ENCODE results near the gene OSBPL1A.
"Not testable (repeated sequence)": the region's sequence is repeated elsewhere in the genome, so short reads cannot be mapped to it uniquely, and the experiment has no call there.

Gene OSBPL1A

GRCh38 chr18:24396082-24396633 is 1.5 kb downstream of the OSBPL1A start:
- DNase-seq, result no peak

DNA sequence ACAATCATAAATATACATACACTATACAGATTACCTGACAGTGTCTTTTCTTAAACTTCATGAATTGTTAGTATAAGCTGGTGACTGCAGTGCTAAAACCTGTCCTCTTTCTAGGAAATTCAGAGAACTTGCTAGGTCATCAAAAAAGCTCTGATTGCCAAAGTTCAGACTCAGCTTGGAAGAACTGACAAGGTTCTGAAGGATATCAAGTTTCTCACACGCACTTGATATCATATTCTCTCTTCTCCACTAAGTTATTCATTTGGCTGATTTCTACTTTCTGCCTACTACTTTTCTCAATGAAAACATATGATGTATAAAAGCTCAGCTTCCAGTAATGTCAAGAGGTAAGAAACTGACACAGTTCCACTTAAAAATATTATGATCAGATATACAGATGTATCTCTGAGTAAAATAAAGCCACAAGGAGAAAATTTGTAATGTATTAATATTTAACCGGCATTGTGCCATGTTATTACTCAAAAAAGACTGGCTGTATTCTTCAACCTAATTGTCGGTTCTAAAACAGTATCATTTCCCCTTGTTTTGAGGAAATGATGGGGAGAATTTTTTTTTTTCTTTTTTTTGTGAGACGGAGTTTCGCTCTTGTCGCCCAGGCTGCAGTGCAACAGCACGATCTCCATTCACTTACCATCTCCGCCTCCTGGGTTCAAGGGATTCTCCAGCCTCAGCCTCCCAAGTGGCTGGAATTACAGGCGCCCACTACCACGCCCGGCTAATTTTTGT is 2.4 kb downstream of the OSBPL1A start:
- DNase-seq, result no peak

DNA sequence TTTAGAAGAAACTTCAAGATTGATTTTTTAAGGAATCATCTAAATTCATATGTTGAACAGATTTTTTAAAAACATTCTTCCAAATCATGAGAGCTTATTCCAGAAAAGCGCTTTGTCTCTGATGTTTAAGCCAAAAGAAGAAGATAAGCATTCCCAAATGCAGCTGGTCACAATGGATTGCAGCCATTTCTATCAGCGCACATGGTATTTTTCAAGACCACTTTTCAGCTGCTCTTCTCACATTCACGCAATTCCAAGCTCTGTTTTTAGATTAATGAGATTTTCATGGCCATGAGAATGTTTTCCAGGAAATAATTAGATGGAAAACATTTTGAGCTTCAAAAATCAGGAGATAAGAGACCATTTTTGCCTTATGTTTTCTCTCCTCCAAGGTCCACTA is 8.7 kb downstream of the OSBPL1A start:
- DNase-seq, result no peak

DNA sequence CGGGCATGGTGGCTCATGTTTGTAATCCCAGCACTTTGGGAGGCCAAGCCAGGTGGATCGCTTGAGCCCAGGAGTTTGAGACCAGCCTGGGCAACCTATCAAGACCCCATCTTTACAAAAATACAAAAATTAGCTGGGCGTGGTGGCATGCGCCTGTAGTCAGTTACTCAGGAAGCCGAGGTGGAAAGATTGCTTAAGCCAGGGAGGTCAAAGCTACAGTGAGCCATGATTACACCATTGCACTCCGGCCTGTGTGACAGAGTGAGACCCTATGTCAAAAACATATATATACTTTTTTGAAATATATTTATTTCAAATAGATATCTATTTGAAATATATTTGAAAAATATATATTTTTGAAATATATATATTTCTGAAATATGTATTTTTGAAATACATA is 10.9 kb downstream of the OSBPL1A start:
- DNase-seq, result no peak

GRCh38 chr18:24381126-24381525 is 16.5 kb downstream of the OSBPL1A start:
- no peak for DNase-seq

DNA sequence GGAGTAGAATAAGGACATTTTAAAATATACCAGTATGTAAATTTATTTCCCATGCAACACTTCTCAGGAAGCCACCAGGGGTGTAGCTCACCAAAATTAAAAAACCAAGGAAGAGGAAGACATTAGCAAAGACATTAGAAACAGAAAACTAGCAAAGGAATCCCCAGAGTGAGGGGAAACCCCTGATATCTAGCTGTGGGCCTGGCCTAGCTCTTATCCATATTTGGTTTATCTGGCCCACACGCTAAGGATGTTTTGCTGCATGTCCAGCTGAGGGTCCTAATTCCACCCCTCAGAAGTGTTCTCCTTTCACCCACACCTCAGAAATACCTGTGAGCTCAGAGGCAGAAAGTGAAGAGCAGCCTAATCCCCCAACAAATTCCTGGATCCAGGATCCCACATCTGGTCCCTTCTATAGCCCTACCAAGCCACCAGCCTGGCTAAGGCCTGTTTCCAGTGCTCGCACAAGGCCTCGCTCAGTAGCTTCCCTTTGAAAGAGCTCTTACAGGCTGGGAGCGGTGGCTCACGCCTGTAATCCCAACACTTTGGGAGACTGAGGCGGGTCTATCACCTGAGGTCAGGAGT is 17.4 kb downstream of the OSBPL1A start:
- DNase-seq, result no peak

DNA sequence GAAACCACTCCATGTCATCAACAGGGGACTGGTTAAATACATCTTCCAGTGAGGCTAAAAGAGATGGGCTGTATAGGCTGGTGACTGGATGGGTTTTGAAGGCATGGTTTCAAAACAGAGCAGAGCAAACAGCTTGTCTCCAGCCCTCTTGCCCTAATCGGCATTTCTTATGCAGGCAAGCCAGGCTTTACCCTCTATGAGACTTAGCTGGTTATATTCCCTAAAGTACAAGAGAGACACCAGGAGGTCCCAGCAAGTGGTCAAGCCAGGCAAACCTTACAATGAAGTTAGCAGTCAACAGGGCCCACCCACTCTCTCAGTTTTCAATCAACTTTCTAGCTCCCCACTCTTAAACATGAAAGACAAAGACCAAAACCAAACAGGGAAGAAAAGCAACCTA is 19.0 kb downstream of the OSBPL1A start:
- DNase-seq, result no peak

DNA sequence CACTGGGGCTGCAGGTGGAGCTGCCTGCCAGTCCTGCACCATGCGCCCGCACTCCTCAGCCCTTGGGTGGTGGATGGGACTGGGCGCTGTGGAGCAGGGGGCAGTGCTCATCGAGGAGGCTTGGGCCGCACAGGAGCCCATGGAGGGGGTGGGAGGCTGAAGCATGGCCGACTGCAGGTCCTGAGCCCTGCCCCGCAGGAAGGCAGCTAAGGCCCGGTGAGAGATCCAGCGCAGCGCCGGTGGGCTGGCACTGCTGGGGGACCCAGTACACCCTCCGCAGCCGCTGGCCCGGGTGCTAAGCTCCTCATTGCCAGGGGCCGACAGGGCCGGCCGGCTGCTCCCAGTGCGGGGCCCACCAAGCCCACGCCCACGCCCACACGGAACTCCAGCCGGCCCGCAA is 21.1 kb downstream of the OSBPL1A start:
- DNase-seq, result not testable (repeated sequence)

GRCh38 chr18:24373328-24373727 is 24.3 kb downstream of the OSBPL1A start:
- DNase-seq, result no peak

DNA sequence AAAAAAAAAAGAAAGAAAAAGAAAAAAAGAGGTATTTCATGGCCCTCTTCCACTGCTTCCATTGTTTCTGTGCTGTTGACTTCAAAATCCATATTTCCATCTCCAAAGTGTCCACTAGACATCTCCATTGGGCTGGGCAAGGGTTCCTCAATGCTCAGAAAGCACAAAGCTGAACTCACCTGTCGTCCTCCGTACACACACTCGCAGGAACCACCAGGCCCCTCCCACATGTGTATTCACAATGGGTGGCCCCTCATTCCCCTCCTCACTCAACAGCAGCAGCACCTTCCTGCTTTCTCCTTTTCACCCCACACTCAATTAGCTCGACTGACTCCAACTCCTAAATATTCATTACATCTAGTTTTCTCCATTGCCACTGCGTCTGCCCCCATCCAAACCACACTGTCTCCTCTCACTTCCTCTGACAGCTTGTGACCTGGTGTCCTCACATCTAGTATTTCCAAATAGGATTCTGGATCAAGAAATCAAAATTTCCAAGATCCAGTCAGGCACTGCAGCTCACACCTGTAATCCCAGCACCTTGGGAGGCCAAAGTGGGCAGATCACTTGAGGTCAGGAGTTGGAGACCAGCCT is 25.2 kb downstream of the OSBPL1A start:
- DNase-seq, result no peak

DNA sequence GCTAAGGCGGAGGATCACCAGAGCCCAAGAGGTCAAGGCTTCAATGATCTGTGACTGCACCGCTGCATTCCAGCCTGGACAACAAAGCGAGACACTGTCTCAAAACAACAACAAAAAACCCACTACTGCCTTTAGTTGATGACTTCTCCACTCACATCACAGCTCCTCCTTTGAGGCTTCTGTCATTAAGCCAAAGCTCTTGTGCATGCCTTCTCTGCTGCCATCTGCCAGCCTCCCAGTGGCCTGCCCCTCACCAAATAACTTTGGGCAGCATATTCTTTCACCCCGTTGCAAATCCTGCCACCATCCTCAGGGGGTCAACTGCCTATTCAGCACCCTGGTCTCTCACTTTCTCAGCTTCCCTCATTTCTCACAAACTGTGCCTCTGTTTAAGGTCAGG is 27.5 kb downstream of the OSBPL1A start:
- no peak for DNase-seq

- DNase-seq, result no peak
These were observed 28.2 kb downstream of the OSBPL1A start for GRCh38 chr18:24369426-24369825.

- no peak for DNase-seq
These were observed 28.9 kb downstream of the OSBPL1A start for GRCh38 chr18:24368749-24369148.

DNA sequence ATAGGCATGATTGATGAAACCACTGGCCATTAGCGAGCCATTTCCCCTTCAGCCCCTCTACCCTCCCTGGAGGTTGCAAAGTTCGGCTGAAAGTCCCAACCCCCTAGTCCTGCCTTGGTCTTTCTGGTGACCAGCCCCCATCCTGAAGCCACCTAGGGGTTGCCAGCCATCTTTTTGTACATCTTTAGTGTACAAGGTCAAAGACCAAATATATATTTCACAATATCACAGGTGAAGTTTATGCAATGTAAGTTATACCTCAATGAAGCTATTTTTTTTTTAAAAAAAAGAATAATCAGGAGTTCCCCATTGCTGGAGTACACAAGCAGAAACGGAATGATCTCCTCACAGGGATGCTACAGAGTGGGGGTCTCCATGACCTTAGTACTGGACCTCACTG is 31.3 kb downstream of the OSBPL1A start:
- DNase-seq, result no peak

DNA sequence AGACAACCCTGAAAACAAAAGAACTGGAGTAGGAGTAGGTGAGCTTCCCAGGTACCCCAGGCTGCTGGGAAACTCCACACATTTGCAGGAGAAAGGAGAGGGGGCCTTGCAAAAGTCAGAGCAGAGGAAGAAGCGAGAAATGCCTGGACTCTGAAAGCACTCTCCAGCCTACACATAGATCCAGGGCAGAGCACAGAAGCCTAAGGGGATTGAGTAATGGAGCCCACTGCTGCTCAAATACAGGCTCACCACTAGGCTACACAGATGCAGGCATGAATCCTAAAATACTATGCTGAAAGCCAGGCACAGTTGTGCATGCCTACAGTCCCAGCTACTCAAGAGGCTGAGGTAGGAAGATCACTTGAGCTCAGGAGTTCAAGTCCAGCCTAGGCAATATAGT is 33.4 kb downstream of the OSBPL1A start:
- DNase-seq, result no peak

GRCh38 chr18:24362757-24363156 is 34.9 kb downstream of the OSBPL1A start:
- DNase-seq, result no peak

DNA sequence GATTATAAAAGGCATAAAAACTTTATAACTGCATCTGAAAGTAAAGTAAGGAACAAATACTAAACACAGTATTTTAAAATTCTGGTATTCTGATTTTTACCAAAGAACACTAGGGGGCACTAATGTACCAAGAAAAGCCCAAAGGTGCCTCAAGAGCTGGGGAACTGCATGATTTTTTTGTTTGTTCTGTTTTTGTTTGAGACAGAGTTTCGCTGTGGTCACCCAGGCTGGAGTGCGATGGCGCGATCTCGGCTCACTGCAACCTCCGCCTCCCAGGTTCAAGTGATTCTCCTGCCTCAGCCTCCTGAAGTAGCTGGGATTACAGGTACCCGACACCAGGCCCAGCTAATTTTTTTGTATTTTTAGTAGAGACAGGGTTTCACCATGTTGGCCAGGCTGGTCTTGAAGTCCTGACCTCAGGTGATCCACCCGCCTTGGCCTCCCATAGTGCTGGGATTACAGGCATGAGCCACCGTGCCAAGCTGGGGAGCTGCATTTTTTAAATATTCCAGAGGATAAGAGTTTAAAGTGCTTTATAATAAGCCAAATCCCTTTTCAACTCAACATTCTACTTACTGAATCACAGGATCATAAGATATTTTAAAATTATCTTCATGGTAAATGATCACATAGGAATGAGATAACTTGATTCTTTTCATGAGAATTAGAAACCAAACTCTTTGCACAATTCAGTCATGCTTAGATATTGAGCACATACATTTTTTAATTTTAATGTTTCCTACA is 37.7 kb downstream of the OSBPL1A start:
- DNase-seq, result peak; percentile 17

- DNase-seq, result no peak
These were observed 43.3 kb downstream of the OSBPL1A start for GRCh38 chr18:24354278-24354677.

GRCh38 chr18:24346254-24346653 is 51.4 kb downstream of the OSBPL1A start:
- DNase-seq, result no peak

- no peak for DNase-seq
These were observed 53.1 kb downstream of the OSBPL1A start for GRCh38 chr18:24344509-24344908.

DNA sequence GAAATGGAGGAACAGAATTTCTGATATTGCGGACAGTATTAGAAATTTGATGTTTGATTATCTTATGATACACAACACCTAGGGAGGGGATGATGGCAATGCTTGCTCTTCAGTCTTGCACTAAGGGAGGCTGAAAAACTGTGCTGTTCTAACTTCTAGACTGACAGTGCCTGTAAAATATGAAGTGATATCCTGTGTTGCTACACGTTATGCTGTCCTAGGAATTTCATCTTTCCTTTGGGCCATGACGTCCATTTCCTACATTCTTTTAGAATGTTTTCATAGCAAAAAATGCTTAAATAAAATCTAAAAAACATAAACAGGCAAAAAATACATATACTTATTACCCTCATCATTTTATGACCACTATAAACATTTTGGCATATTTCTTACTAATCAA is 55.3 kb downstream of the OSBPL1A start:
- no peak for DNase-seq

- DNase-seq, result no peak
These were observed 56.3 kb downstream of the OSBPL1A start for GRCh38 chr18:24341361-24341760.

DNA sequence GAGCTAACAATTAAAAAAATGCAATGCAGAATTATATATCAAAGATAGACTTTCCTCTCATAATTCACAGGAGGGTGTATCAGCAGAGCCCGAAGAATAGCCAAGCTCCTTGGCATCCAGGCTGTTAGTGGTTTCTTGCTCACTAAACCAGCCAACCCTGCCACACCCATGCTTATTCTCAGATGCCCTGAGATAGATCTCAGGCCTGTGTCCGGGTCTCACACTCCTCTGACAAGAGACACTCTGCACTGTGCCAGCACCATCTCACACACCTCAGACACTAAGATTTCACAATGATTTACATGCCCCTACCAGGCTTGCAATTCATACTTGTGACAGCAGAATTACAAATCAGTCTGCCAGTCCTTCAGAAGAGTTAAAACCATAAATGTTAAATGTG is 64.5 kb downstream of the OSBPL1A start:
- no peak for DNase-seq

DNA sequence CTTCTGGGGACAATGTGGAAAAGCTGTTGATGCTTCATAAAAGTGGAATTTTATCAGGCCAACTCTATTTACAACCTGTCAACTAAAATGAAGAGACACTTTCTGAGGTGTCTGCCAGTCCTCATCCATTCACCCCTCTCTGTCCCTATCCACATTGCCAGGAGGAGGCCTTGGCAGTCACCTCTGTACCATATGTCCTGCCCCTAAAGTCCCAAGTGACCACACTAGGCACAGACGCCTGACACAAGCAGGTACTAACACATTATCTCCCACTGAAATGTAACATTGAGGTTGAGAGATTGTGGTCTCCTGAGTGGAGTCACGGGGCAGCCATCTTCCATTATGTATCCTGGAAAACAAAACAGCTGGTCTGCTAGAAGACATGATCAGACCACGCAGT is 71.4 kb downstream of the OSBPL1A start:
- DNase-seq, result no peak

All from DMS79 (cell line).